GM18951 (cell line): ENCODE measurements around the gene IFNL1.
"Not testable (repeated sequence)": the region's sequence is repeated elsewhere in the genome, so short reads cannot be mapped to it uniquely, and the experiment has no call there.

Source experiments
- POLR2A ChIP-seq: IDR thresholded peaks from 4 replicates; pipeline ENCODE4 v1.6.1; 2011; ENCODE audit warnings: mild to moderate bottlenecking; ENCODE audit not compliant: insufficient read length, insufficient read depth; ENCODE audit errors: extremely low read depth
- in situ Hi-C: fragments of 300-500 bp; cut with MboI; formaldehyde crosslinking; loops from one replicate; pipeline ENCODE4 v1.12.0; 2022; ENCODE audit warnings: low sequenced_read_pairs, mixed read lengths, inconsistent platforms; ENCODE audit not compliant: unreplicated experiment

IFNL1 gene

DNA sequence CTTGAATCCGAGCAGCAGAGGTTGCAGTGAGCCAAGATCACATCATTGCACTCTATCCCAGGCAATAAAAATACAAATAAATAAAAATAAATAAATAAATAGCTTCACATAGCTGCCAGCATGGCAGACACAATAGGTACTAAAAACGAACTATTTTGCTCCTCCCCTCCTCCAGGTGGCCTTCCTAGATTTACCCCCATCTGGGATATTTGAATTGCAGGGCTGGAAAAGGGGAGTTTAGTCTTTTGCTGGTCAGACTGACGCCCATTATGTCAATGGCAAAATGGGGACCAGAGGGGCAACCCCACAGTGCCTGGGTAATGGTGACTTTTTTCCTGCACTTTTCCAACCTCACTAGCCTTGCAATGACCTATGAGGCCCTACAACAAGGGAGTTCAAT, 40.3 kb downstream of the IFNL1 start:
- TF ChIP-seq POLR2A, result no peak
- in situ Hi-C loops, result no loop called here

DNA sequence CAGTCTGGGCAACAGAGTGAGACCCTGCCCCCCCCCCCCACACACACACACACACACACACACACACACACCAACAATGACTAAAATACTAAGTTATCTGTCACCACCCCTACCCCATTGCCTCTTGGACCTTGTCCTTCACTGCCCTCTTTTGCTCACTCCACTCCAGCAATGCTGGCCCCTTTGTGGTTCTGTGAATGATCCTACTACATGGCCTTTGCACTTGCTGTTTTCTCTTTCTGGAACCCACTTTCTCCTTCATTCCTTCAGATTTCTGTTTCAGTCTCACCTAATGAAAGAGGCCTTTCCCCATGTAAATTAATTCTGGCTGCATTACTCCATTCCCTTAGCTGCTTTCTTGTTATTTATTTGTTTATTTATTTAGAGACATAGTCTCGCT, 43.5 kb downstream of the IFNL1 start:
- TF ChIP-seq POLR2A, result no peak
- in situ Hi-C loops, result no loop called here

DNA sequence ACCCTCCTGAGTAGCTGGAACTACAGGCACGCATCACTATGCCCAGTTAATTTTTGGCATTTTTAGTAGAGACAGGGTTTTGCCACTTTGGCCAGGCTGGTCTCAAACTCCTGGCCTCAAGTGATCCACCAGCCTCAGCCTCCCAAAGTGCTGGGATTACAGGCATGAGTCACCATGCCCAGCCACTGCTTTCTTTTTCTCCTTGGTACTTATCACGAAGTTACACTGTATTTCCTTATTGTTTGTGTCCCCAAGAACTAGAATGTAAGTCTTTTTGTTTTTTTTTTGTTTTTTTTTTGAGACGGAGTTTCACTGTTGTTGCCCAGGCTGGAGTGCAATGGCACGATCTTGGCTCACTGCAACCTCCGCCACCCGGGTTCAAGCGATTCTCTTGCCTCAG, 43.9 kb downstream of the IFNL1 start:
- in situ Hi-C loops, result not testable (repeated sequence)

DNA sequence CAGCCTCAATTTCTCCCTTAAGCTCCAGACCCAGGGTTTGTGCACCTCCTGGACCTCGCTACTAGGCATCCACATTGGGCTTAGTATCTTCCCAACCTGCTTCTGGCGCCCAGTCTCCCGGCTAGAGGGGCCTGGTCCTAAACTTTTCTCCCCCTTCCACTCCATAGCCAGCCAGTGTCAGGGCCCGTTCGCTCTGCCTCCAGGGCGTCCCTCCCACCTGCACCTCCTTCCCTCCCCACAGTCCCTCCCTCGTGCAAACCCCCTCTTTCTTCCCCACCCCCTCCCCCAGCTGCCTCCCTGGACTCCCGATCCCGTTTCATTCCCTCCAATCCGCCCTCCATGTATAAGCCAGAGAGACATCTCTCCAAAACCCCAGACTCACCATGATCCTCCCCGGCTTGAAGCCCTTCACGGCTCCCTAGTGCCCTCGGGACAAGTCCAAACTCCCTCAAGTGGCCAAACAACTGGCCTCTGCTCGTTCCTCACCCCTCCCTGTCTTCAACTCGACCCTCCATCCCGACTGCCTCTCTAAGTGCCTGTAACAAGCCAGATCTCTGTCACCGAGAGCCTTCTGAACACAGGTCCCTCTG, 45.0 kb downstream of the IFNL1 start:
- in situ Hi-C loops, result no loop called here
- TF ChIP-seq POLR2A, result no peak

DNA sequence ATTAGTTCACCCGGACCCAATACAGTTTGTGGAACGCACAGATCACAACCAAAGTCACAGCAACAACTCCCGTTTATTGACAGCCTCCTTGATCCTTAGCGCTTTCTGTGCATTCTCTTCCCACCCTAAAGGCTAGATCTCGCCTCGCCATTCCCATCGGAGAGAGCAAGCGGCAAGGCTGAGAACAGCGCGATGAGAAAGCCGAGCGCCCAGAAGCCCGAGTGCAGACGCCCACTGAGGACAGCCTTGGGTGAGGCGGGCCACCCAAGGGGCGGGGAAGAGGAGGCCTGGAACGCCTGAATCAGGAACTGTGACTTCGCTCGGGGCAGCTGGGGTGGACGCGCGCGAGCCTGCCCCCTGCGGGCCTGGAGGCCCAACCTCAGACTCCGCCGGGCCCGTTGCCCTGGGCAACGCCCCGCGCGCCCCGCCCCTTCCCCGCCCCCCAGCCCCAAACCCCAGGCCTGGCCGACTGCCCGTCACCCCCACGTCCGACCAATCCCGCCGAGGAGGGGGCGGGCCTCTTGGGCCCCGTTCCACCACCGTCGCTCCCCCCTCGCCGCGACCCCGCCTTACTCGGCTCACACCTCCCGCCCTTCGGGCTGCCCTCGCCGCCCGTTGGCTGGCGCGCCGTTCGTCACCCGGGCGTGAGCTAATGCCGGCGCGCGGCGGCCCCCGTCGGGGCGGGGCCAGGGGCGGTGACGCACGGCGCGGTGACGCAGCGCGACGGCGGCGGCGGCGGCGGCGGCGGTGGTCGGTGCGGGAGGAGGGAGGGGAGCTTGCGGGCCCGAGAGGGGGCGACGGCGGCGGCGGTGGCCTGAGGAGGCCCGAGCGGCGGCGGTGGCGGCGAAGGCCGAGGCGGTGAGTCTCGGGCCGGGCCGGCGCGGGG, 45.8 kb downstream of the IFNL1 start, which contains the start of gene SAMD4B:
Gene SAMD4B (plus strand): TSS at position 703 of the 886 bp plus-strand sequence. CDS start 14,473 bp downstream, outside the sequence.
- in situ Hi-C loops, result no loop called here
- TF ChIP-seq POLR2A, result peak; percentile 95

DNA sequence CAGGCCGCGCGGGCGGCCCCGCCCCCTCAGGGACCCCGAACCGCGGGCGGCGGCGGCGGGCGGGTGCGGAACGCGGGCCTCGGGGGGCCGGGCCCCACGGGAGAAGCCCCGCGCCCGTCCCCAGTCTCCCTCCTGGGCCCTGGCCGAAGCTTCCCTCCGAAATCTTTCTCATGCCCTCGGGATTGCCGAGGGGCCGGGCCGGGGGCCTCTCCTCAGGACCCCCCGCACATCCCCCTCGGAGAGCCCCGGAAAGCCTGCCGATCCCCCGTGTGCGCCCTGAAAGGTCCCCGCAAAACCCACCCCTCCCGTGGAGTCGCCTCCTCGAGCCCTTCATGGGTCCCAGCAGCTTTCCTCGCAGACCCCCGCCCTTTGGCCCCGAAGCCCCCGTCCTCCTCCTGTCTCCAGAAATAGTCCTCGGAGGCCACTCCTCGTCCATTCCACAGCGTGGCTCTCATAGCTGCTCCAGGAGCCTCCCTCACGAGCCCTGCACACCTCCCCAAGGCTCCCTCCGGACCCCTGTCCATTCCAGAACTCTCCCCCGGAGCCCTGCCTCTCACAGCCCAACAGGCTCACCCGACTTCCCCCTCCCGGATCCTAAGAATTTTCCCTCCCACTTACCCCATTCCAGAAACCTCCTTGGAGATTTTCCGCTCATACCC, 46.6 kb downstream of the IFNL1 start:
- TF ChIP-seq POLR2A, result no peak
- in situ Hi-C loops, result no loop called here

DNA sequence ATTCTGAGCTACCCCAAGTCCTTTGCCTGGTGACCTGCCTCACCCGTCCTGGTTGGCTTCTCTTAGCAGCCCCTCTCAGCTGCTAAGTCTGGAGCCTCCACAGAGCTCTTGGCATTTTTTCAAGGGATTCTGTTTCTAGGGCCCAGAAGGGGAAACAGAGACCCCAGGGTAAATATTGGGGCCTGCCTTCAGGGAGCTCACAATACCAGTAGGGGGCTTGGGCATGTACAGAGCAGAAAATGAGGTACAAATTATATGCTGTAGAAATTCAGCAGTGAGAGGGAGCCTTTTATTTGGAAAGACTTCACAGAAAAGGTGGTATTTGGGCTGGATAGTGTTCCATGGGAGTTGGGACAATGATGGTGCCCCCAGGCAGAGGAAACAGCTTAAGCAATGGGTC, 49.7 kb downstream of the IFNL1 start:
- in situ Hi-C loops, result no loop called here
- no peak for TF ChIP-seq POLR2A

DNA sequence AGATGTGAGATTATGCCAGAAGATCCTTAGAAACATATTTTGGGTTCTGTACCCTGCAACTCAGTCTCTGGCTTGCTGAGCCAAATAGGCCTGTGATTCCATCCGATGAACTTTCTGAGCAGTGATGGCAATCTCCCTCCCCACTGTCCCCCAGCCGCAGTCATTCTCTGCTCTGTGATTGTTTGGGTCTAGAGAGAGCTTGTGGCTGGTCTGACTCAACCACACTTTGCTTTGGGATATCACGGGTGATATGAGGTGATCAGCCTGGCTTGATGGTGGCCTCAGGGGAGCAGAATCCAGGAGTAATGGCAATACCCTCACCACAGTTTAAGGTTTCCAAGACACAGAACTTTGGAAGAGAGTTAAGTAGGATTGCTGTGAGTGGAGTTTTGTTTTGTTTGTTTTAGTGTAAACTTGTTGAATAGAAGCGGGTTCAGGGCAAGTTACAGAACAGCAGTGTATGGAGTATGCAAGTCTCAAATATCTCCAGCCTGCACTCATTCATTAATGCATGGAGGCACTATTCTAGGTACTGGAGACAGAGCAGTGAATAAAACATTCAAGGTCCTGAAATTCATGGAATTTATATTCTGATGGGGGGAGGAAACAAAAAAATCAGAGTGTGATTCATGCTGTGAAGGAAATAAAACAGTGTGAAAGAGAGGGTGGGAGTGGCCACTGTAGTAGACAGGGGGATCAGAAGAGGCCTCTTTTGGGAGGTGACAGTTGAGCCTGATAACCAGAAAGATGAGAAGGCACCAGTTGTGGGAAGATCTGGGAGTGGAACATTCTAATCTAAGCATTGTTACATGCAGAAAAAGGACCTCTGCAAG, 51.3 kb downstream of the IFNL1 start:
- no peak for TF ChIP-seq POLR2A
- in situ Hi-C loops, result no loop called here
